ENCODE results near the gene CDH15. TPM values are rescaled to one million over a fixed set of nuclear protein-coding genes. Genes with fewer than 3 reads are reported as not detected.

CDH15 gene
- total RNA-seq, 1 donor from 2014 or later: 0.18 TPM

DNA sequence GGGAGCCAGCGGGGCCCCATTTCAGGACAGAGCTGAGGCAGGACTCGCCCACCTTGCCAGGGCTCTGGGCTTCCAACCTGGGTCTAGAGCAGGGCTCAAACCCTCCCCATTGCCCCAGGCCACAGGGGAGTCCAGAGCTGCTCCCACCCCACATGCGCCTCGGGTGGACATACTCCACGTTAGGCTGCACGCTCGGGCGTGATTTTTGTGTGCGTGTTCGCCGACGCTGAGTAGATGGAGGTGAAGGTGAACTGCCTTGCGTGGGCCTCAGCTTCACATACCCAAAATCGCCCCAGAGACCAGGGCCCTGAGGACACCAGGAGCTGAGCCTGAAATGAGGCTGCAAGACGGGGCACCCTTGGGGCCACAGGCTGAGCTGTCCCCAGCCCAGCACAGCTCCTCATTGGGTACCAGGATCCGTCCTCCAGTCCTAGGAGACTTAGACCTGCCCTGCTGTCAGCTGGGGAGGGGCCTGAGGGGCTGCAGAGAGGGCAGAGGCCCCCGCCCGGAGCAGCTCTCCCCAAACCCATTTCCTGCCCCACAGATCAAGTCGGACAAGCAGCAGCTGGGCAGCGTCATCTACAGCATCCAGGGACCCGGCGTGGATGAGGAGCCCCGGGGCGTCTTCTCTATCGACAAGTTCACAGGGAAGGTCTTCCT is 8.2 kb downstream of the CDH15 start:
- H3K4me3 ChIP-seq (ENCODE audit: insufficient read depth, low read depth, low read length): no peak overlapping the region
- Mint-ChIP-seq H3K9me3 (ENCODE audit: unreplicated experiment) (no peaks in the 10 kb centered on the region), H3K27ac (ENCODE audit: unreplicated experiment) (no peak overlapping the region), H3K36me3 (ENCODE audit: low read depth, unreplicated experiment) (no peaks in the 10 kb centered on the region), H3K4me3 (ENCODE audit: unreplicated experiment) (no peak overlapping the region), H3K4me1 (ENCODE audit: low read depth, unreplicated experiment) (no peaks in the 10 kb centered on the region), H3K27me3 (ENCODE audit: low read depth, unreplicated experiment) (peaks cover 19% of the 10 kb centered on the region)
- TF ChIP-seq, protein P1, sequence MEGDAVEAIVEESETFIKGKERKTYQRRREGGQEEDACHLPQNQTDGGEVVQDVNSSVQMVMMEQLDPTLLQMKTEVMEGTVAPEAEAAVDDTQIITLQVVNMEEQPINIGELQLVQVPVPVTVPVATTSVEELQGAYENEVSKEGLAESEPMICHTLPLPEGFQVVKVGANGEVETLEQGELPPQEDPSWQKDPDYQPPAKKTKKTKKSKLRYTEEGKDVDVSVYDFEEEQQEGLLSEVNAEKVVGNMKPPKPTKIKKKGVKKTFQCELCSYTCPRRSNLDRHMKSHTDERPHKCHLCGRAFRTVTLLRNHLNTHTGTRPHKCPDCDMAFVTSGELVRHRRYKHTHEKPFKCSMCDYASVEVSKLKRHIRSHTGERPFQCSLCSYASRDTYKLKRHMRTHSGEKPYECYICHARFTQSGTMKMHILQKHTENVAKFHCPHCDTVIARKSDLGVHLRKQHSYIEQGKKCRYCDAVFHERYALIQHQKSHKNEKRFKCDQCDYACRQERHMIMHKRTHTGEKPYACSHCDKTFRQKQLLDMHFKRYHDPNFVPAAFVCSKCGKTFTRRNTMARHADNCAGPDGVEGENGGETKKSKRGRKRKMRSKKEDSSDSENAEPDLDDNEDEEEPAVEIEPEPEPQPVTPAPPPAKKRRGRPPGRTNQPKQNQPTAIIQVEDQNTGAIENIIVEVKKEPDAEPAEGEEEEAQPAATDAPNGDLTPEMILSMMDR (IDR thresholded peaks at IDR 0.05; ENCODE audit: insufficient read depth, low read depth, low read length): no peak
- TF ChIP-seq EZH2 (IDR thresholded peaks at IDR 0.05; ENCODE audit: insufficient read depth, low read length): no peak
- no peaks in the 10 kb centered on the region for H3K79me2 ChIP-seq (ENCODE audit: insufficient read depth, low read length)
- FAIRE-seq (no peak), DNase-seq (ENCODE audit: low read depth) (no peak)
- H3K36me3 ChIP-seq (ENCODE audit: insufficient read depth, low read length): no peaks in the 10 kb centered on the region
- peaks cover 4% of the 10 kb centered on the region for H3K27me3 ChIP-seq (ENCODE audit: insufficient read depth, low read length)
- H3K4me1 ChIP-seq (ENCODE audit: insufficient read depth, low read length): no peaks in the 10 kb centered on the region
- no peak overlapping the region for H3K9ac ChIP-seq (ENCODE audit: low read length)
- H3K27ac ChIP-seq (ENCODE audit: low read depth, low read length): no peak overlapping the region
- H2AFZ ChIP-seq (ENCODE audit: low read depth, low read length): no peak overlapping the region
- no peaks in the 10 kb centered on the region for H3K9me3 ChIP-seq (ENCODE audit: insufficient read depth, low read depth, low read length)
- no peaks in the 10 kb centered on the region for H4K20me1 ChIP-seq (ENCODE audit: insufficient read depth, low read length)
- no peak overlapping the region for H3K4me2 ChIP-seq (ENCODE audit: low read length)

DNA sequence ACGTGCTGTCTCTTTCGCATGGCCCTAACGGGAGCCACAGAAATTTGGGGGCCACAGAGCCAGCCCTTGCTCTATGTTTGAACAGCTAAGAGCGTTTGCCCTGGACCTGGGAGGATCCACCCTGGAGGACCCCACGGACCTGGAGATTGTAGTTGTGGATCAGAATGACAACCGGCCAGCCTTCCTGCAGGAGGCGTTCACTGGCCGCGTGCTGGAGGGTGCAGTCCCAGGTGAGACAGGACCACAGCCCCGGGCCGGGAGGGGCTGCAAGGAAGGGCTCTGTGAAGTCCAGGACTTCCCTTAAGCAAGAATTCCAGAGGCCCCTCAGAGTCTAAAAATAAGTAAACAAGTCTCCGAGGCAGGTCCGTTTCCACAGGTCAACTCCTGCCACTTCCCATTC is 11.9 kb downstream of the CDH15 start:
- H3K9ac ChIP-seq (ENCODE audit: low read length): no peak overlapping the region
- FAIRE-seq: no peak
- no peaks in the 10 kb centered on the region for H3K4me1 ChIP-seq (ENCODE audit: insufficient read depth, low read length)
- H3K4me3 ChIP-seq (ENCODE audit: insufficient read depth, low read depth, low read length): no peak overlapping the region
- no peak overlapping the region for H3K4me3 Mint-ChIP-seq (ENCODE audit: unreplicated experiment)
- no peak overlapping the region for H3K27ac Mint-ChIP-seq (ENCODE audit: unreplicated experiment)
- H3K4me1 Mint-ChIP-seq (ENCODE audit: low read depth, unreplicated experiment): no peaks in the 10 kb centered on the region
- no peaks in the 10 kb centered on the region for H3K79me2 ChIP-seq (ENCODE audit: insufficient read depth, low read length)
- H3K27me3 Mint-ChIP-seq (ENCODE audit: low read depth, unreplicated experiment): peaks cover 19% of the 10 kb centered on the region
- H3K36me3 Mint-ChIP-seq (ENCODE audit: low read depth, unreplicated experiment): no peaks in the 10 kb centered on the region
- no peak overlapping the region for H2AFZ ChIP-seq (ENCODE audit: low read depth, low read length)
- peaks cover 6% of the 10 kb centered on the region for H4K20me1 ChIP-seq (ENCODE audit: insufficient read depth, low read length)
- H3K27ac ChIP-seq (ENCODE audit: low read depth, low read length): no peak overlapping the region
- TF ChIP-seq, protein P1 (IDR thresholded peaks at IDR 0.05; ENCODE audit: insufficient read depth, low read depth, low read length): no peak
- TF ChIP-seq EZH2 (IDR thresholded peaks at IDR 0.05; ENCODE audit: insufficient read depth, low read length): no peak
- H3K27me3 ChIP-seq (ENCODE audit: insufficient read depth, low read length): peaks cover 4% of the 10 kb centered on the region
- no peaks in the 10 kb centered on the region for H3K9me3 ChIP-seq (ENCODE audit: insufficient read depth, low read depth, low read length)
- no peak for DNase-seq (ENCODE audit: low read depth)
- no peaks in the 10 kb centered on the region for H3K9me3 Mint-ChIP-seq (ENCODE audit: unreplicated experiment)
- H3K4me2 ChIP-seq (ENCODE audit: low read length): no peak overlapping the region
- no peaks in the 10 kb centered on the region for H3K36me3 ChIP-seq (ENCODE audit: insufficient read depth, low read length)

DNA sequence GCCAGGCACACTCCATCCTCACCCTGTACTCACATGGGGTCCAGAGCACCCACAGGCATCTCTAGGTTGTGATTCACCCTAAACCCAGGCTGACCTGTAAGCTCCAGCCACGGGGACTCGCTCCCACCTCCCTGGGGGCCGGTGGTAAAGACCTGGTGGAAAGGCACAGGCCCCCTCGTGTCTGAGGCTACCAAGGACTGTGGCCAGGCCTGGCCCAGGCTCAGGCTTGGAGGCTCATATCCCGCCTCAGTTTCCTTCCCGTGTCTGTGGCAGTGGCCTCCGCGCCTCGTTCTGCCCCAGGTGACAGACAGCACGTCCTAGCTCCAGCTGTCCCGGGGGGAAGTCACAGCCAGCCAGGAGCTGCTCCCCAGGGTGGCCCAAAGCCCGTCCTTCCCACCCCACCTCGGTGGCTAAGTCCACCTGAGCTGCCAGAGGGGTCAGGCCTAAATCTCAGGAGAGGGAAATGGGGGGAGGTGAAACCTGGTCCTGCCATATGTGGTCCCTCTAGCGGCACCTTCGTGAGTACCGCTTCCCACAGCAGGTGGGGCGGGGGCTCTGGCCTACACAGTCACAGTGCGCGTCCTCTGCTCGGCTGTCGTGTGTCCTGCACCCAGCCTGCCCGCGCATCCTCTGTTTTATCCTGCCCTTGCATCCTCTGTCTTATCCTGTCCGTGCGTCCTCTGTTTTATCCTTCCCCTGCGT is 12.6 kb downstream of the CDH15 start:
- Mint-ChIP-seq H3K4me3 (ENCODE audit: unreplicated experiment) (no peak overlapping the region), H3K27me3 (ENCODE audit: low read depth, unreplicated experiment) (peaks cover 19% of the 10 kb centered on the region)
- no peak for FAIRE-seq

More for the DNA sequence above, 12.6 kb downstream of the CDH15 start:
- H3K9ac ChIP-seq (ENCODE audit: low read length): no peak overlapping the region
- TF ChIP-seq, protein P1 (IDR thresholded peaks at IDR 0.05; ENCODE audit: insufficient read depth, low read depth, low read length): no peak
- TF ChIP-seq EZH2 (IDR thresholded peaks at IDR 0.05; ENCODE audit: insufficient read depth, low read length): no peak
- no peak for DNase-seq (ENCODE audit: low read depth)
- H3K4me2 ChIP-seq (ENCODE audit: low read length): no peak overlapping the region
- H3K4me3 ChIP-seq (ENCODE audit: insufficient read depth, low read depth, low read length): no peak overlapping the region
- H3K4me1 ChIP-seq (ENCODE audit: insufficient read depth, low read length): no peaks in the 10 kb centered on the region
- H3K79me2 ChIP-seq (ENCODE audit: insufficient read depth, low read length): no peaks in the 10 kb centered on the region
- no peaks in the 10 kb centered on the region for H3K9me3 ChIP-seq (ENCODE audit: insufficient read depth, low read depth, low read length)
- H3K36me3 Mint-ChIP-seq (ENCODE audit: low read depth, unreplicated experiment): no peaks in the 10 kb centered on the region
- no peaks in the 10 kb centered on the region for H3K4me1 Mint-ChIP-seq (ENCODE audit: low read depth, unreplicated experiment)
- H3K27ac Mint-ChIP-seq (ENCODE audit: unreplicated experiment): no peak overlapping the region
- no peaks in the 10 kb centered on the region for H3K9me3 Mint-ChIP-seq (ENCODE audit: unreplicated experiment)
- H2AFZ ChIP-seq (ENCODE audit: low read depth, low read length): no peak overlapping the region
- H3K27ac ChIP-seq (ENCODE audit: low read depth, low read length): no peak overlapping the region
- peaks cover 4% of the 10 kb centered on the region for H3K27me3 ChIP-seq (ENCODE audit: insufficient read depth, low read length)
- peaks cover 6% of the 10 kb centered on the region for H4K20me1 ChIP-seq (ENCODE audit: insufficient read depth, low read length)
- H3K36me3 ChIP-seq (ENCODE audit: insufficient read depth, low read length): no peaks in the 10 kb centered on the region

Data from astrocyte (in vitro differentiated cells and primary cell).